PC-3 (cell line): ENCODE measurements around the gene NOL8.

ENCODE experiments used
- EZH2phosphoT487 ChIP-seq: fragments of 300-600 bp; sonication (generic); IDR thresholded peaks from 2 replicates; pipeline ENCODE4 v1.6.1; 2018; ENCODE audit warnings: mild to moderate bottlenecking, antibody characterized with exemption, low read length, borderline replicate concordance
- TF ChIP-seq, protein P1 (sequence below): fragments of 300-600 bp; sonication (generic); conservative IDR thresholded peaks from 2 replicates; pipeline ENCODE4 v1.5.1; 2017; ENCODE audit warnings: antibody characterized with exemption, low read depth, mild to moderate bottlenecking, low read length

DNA sequence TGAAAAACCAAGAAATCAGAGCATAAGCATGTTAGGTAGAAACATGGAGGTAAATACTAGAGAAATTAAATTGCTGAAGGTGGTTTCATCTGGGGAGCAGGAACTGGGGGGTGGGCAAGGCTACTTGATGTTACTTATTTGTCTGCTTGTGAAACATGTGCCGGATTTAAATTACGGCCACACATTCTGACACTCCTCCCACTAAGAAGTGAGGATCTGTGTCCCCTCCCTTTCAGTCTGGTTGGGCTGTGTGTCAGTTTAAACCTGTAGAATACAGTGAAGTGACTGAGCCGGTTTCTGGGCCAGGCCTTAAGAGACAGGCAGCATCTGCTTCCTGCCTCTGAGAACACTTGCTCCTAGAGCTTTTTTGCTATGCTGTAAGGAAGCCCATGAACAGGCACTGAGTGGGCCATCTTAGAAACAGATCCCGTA, 29.3 kb downstream of the NOL8 start:
- TF ChIP-seq, protein P1, sequence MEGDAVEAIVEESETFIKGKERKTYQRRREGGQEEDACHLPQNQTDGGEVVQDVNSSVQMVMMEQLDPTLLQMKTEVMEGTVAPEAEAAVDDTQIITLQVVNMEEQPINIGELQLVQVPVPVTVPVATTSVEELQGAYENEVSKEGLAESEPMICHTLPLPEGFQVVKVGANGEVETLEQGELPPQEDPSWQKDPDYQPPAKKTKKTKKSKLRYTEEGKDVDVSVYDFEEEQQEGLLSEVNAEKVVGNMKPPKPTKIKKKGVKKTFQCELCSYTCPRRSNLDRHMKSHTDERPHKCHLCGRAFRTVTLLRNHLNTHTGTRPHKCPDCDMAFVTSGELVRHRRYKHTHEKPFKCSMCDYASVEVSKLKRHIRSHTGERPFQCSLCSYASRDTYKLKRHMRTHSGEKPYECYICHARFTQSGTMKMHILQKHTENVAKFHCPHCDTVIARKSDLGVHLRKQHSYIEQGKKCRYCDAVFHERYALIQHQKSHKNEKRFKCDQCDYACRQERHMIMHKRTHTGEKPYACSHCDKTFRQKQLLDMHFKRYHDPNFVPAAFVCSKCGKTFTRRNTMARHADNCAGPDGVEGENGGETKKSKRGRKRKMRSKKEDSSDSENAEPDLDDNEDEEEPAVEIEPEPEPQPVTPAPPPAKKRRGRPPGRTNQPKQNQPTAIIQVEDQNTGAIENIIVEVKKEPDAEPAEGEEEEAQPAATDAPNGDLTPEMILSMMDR: no peak
- TF ChIP-seq EZH2phosphoT487: no peak
